B cell (primary cell): ENCODE measurements around the gene ABLIM1. TPM values are rescaled to one million over a fixed set of nuclear protein-coding genes. Genes with fewer than 3 reads are reported as not detected.

Experiments
- ATAC-seq: fragments of 200-7000 bp; cut with Tn5 transposase; one replicate; pipeline ENCODE4 v1.10.0; 2021; ENCODE audit warnings: low read depth, mild to moderate bottlenecking, moderate number of reproducible peaks, moderate library complexity
- CTCF ChIA-PET: fragments of 350-600 bp; sonication (Branson Sonifier 250); formaldehyde crosslinking; loops from one replicate; lab custom pipeline; 2021; ENCODE audit warnings: antibody characterized with exemption, inconsistent platforms; lab: Charles Lee
- POLR2A ChIA-PET: fragments of 350-600 bp; sonication (Branson Sonifier 250); formaldehyde crosslinking; loops from one replicate; lab custom pipeline; 2021; ENCODE audit warnings: antibody characterized with exemption; lab: Charles Lee
- DNase-seq: peaks from one replicate; pipeline ENCODE4 v3.0.0; 2013
- H2AFZ ChIP-seq: 2 replicates; pipeline ENCODE4 v1.6.1; 2012; ENCODE audit warnings: mild to moderate bottlenecking, low read depth, low read length; ENCODE audit not compliant: insufficient read depth, poor library complexity, severe bottlenecking
- H3K27ac ChIP-seq, 2 donors: 1 replicate in 1 of 2; 2 replicates in 1 of 2; pipeline ENCODE4 v1.5.1; 2012 to 2013; ENCODE audit warnings: low read length in 2 of 2, mild to moderate bottlenecking in 2 of 2, moderate library complexity in 1 of 2
- H3K27me3 ChIP-seq, 4 experiments: fragments of 200-600 bp in 1 of 4; sonication (generic) in 1 of 4; replicated peaks in 1 of 4; 1 replicate in 2 of 4; 2 replicates in 2 of 4; pipeline versions ENCODE4 v1.6.1 to v1.7.0; 2013 to 2016; ENCODE audit warnings: low read length in 3 of 4, mild to moderate bottlenecking in 2 of 4, mixed read lengths in 1 of 4, moderate library complexity in 1 of 4; ENCODE audit not compliant: insufficient read depth in 4 of 4, control insufficient read depth in 3 of 4; ENCODE audit errors: control extremely low read depth in 1 of 4
- H3K36me3 ChIP-seq, 2 experiments: replicated peaks in 1 of 2; 1 replicate in 1 of 2; 2 replicates in 1 of 2; pipeline versions ENCODE4 v1.6.1 to v1.7.1; 2013; ENCODE audit warnings: low read length in 1 of 2; ENCODE audit not compliant: insufficient read depth in 2 of 2, control insufficient read depth in 1 of 2; ENCODE audit errors: control extremely low read depth in 1 of 2, extremely low read depth in 1 of 2
- H3K4me1 ChIP-seq, 2 donors: fragments of 200-600 bp in 1 of 2; sonication (generic) in 1 of 2; 1 replicate in 1 of 2; 2 replicates in 1 of 2; pipeline versions ENCODE4 v1.5.1 to v1.6.1; 2013 to 2017; ENCODE audit warnings: low read length in 2 of 2; ENCODE audit not compliant: control insufficient read depth in 2 of 2, insufficient read depth in 2 of 2
- H3K4me2 ChIP-seq: replicated peaks from 2 replicates; pipeline ENCODE3; 2012; ENCODE audit warnings: mild to moderate bottlenecking, low read depth, low read length; ENCODE audit not compliant: poor library complexity, severe bottlenecking
- H3K4me3 ChIP-seq, 5 experiments: fragments of 200-600 bp in 1 of 5; sonication (generic) in 1 of 5; 1 replicate in 3 of 5; 2 replicates in 2 of 5; pipeline versions ENCODE4 v1.5.1 to v1.7.0; 2011 to 2016; ENCODE audit warnings: low read length in 4 of 5, mild to moderate bottlenecking in 4 of 5, low read depth in 2 of 5, control low read depth in 1 of 5, moderate library complexity in 1 of 5; ENCODE audit not compliant: insufficient read depth in 1 of 5; ENCODE audit errors: control extremely low read depth in 1 of 5, extremely low read depth in 1 of 5
- H3K79me2 ChIP-seq: fragments of 200-600 bp; sonication (generic); one replicate; pipeline ENCODE4 v1.6.0; 2016; ENCODE audit warnings: low read length; ENCODE audit not compliant: control insufficient read depth, insufficient read depth
- H3K9ac ChIP-seq: fragments of 200-600 bp; sonication (generic); 2 replicates; pipeline ENCODE4 v1.6.1; 2017; ENCODE audit warnings: mild to moderate bottlenecking, low read length, moderate library complexity
- H3K9me3 ChIP-seq, 3 donors: one replicate each; pipeline versions ENCODE4 v1.6.1 to v1.7.1; 2013; ENCODE audit warnings: low read length in 2 of 3; ENCODE audit not compliant: control insufficient read depth in 2 of 3, insufficient read depth in 1 of 3; ENCODE audit errors: control extremely low read depth in 1 of 3
- H4K20me1 ChIP-seq: 2 replicates; pipeline ENCODE4 v1.6.0; 2012; ENCODE audit warnings: mild to moderate bottlenecking, low read length; ENCODE audit not compliant: insufficient read depth, control insufficient read depth, poor library complexity, severe bottlenecking
- H3K27ac Mint-ChIP-seq: one replicate; pipeline ENCODE4 v1.8.0; 2021; ENCODE audit warnings: mixed read lengths
- H3K27me3 Mint-ChIP-seq: one replicate; pipeline ENCODE4 v1.8.0; 2021; ENCODE audit warnings: mixed read lengths
- H3K4me1 Mint-ChIP-seq: one replicate; pipeline ENCODE4 v1.8.0; 2021; ENCODE audit warnings: mixed read lengths
- H3K4me3 Mint-ChIP-seq: one replicate; pipeline ENCODE4 v1.8.0; 2021; ENCODE audit warnings: mixed read lengths
- H3K9me3 Mint-ChIP-seq: one replicate; pipeline ENCODE4 v1.8.0; 2022; ENCODE audit warnings: mixed read lengths; ENCODE audit not compliant: insufficient read depth
- CTCF ChIP-seq: fragments of 200-600 bp; IDR thresholded peaks from one replicate; pipeline ENCODE4 v1.8.0; 2022; ENCODE audit warnings: antibody characterized with exemption, mild to moderate bottlenecking
- EZH2 ChIP-seq: IDR thresholded peaks from 2 replicates; pipeline ENCODE4 v1.6.1; 2012; ENCODE audit warnings: borderline replicate concordance, low read depth, mild to moderate bottlenecking, moderate library complexity, low read length; ENCODE audit not compliant: insufficient read depth, poor library complexity, severe bottlenecking
- WGBS: methylation state at CpG from one replicate; pipeline ENCODE4 v1.1.5; 2013; ENCODE audit warnings: missing lambda C conversion rate; ENCODE audit not compliant: insufficient coverage; 5-methylcytosine and 5-hydroxymethylcytosine counted together
- intact Hi-C: fragments of 100-400 bp; cut with micrococcal nuclease; formaldehyde crosslinking; loops from one replicate; pipeline ENCODE4 v1.10.0; 2022
- polyA plus RNA-seq: library from polyadenylated mRNA; depleted of rRNA; stranded (reverse); fragments of >200 nt; gene quantifications from 2 replicates; pipeline ENCODE4 v1.2.3, GENCODE V29; 2012
- total RNA-seq, 2 donors: library from RNA; stranded (reverse); fragments of 120-200 nt in 1 of 2; gene quantifications; 1 replicate in 1 of 2; 2 replicates in 1 of 2; pipeline versions ENCODE4 v1.2.3 to v1.2.4, GENCODE V29; 2013 to 2022

The ABLIM1 gene
- total and polyA plus RNA-seq, 2 donors (not counting 1 experiment from before 2014, with no cell fraction given): 55.6 to 148 TPM

- Histone ChIP-seq H3K4me1 (no peaks in the 10 kb centered on the region), H3K79me2 (no peaks in the 10 kb centered on the region), H3K4me2 (no peak overlapping the region), H3K27ac (no peak overlapping the region), H3K9me3 (no peaks in the 10 kb centered on the region), H3K36me3 (no peaks in the 10 kb centered on the region), H3K27me3 (no peaks in the 10 kb centered on the region), H3K4me3 (no peak overlapping the region), H2AFZ (no peak overlapping the region), H3K9ac (no peak overlapping the region), H4K20me1 (no peaks in the 10 kb centered on the region)
- ChIA-PET CTCF (no interaction called here), POLR2A (no interaction called here)
- no peak overlapping the region for H3K27ac Mint-ChIP-seq
- DNase-seq: no peak
- WGBS: 100% methylated on average over 2 of the region's 8 CpGs
- intact Hi-C loops: no loop called here
- ATAC-seq: no peak
- H3K9me3 Mint-ChIP-seq: no peaks in the 10 kb centered on the region
- H3K4me3 Mint-ChIP-seq: no peak overlapping the region
- H3K4me1 Mint-ChIP-seq: no peaks in the 10 kb centered on the region
- H3K27me3 Mint-ChIP-seq: peaks cover 5% of the 10 kb centered on the region
- TF ChIP-seq CTCF (no peak), EZH2 (no peak)
Observed at GRCh38 chr10:114607358-114607998, 50.6 kb downstream of the ABLIM1 start.

- no peak for ATAC-seq
- CTCF ChIA-PET: no interaction called here
Observed at GRCh38 chr10:114605155-114605797, 52.8 kb downstream of the ABLIM1 start.

More at GRCh38 chr10:114605155-114605797, 52.8 kb downstream of the ABLIM1 start:
- WGBS: 100% methylated on average over 2 of the region's 4 CpGs
- Histone ChIP-seq H3K36me3 (no peaks in the 10 kb centered on the region), H3K4me2 (no peak overlapping the region), H3K9me3 (no peaks in the 10 kb centered on the region), H3K4me3 (no peak overlapping the region), H4K20me1 (no peaks in the 10 kb centered on the region), H3K9ac (no peak overlapping the region), H2AFZ (no peak overlapping the region), H3K27me3 (no peaks in the 10 kb centered on the region), H3K27ac (no peak overlapping the region), H3K79me2 (no peaks in the 10 kb centered on the region), H3K4me1 (no peaks in the 10 kb centered on the region)
- H3K27me3 Mint-ChIP-seq: peaks cover 5% of the 10 kb centered on the region
- no peak for DNase-seq
- no peak for TF ChIP-seq CTCF
- no peak for TF ChIP-seq EZH2
- no peaks in the 10 kb centered on the region for H3K9me3 Mint-ChIP-seq
- H3K4me1 Mint-ChIP-seq: no peaks in the 10 kb centered on the region
- H3K27ac Mint-ChIP-seq: no peak overlapping the region
- H3K4me3 Mint-ChIP-seq: no peak overlapping the region
- intact Hi-C loops: no loop called here
- POLR2A ChIA-PET: no interaction called here
